SHP77 treated with DMSO at 0.1 percent for 48 hours (cell line): ENCODE results near the gene ZNF618.
A peak's percentile ranks its signal among the peaks of the same experiment; 100 is the strongest.
"Not testable (repeated sequence)": the region's sequence is repeated elsewhere in the genome, so short reads cannot be mapped to it uniquely, and the experiment has no call there.

ENCODE experiments used
- DNase-seq: peaks from one replicate; lab custom pipeline; 2025; lab: John Stamatoyannopoulos, UW

ZNF618 gene

GRCh38 chr9:113989714-113990569 lies 113.8 kb downstream of the ZNF618 start:
- DNase-seq = no peak

GRCh38 chr9:113990570-113990907 lies 114.4 kb downstream of the ZNF618 start:
- no peak for DNase-seq

GRCh38 chr9:113990975-113991471 lies 114.9 kb downstream of the ZNF618 start:
- no peak for DNase-seq

GRCh38 chr9:113991714-113992113 lies 115.6 kb downstream of the ZNF618 start:
- no peak for DNase-seq

GRCh38 chr9:113992276-113992951 lies 116.3 kb downstream of the ZNF618 start:
- DNase-seq = no peak

GRCh38 chr9:113992994-113993393 lies 116.9 kb downstream of the ZNF618 start:
- no peak for DNase-seq

- peak; percentile 70 for DNase-seq
These were observed 117.9 kb downstream of the ZNF618 start for GRCh38 chr9:113993838-113994540.

GRCh38 chr9:113995401-113995800 lies 119.3 kb downstream of the ZNF618 start:
- DNase-seq = no peak

GRCh38 chr9:113995963-113996362 lies 119.9 kb downstream of the ZNF618 start:
- DNase-seq = no peak

- DNase-seq = no peak
These were observed 120.5 kb downstream of the ZNF618 start for GRCh38 chr9:113996531-113997001.

- DNase-seq = not testable (repeated sequence)
These were observed 121.0 kb downstream of the ZNF618 start for GRCh38 chr9:113997064-113997463.

- DNase-seq = no peak
These were observed 121.5 kb downstream of the ZNF618 start for GRCh38 chr9:113997610-113998009.

GRCh38 chr9:113998114-113998513 lies 122.0 kb downstream of the ZNF618 start:
- DNase-seq = no peak

- DNase-seq = no peak
These were observed 122.6 kb downstream of the ZNF618 start for GRCh38 chr9:113998525-113999255.

- DNase-seq = no peak
These were observed 123.3 kb downstream of the ZNF618 start for GRCh38 chr9:113999256-114000062.

GRCh38 chr9:114000063-114000454 lies 124.0 kb downstream of the ZNF618 start:
- DNase-seq = no peak

GRCh38 chr9:114000671-114001409 lies 124.7 kb downstream of the ZNF618 start:
- no peak for DNase-seq

GRCh38 chr9:114001410-114001685 lies 125.2 kb downstream of the ZNF618 start:
- no peak for DNase-seq

- no peak for DNase-seq
These were observed 125.7 kb downstream of the ZNF618 start for GRCh38 chr9:114001794-114002261.

- DNase-seq = no peak
These were observed 126.3 kb downstream of the ZNF618 start for GRCh38 chr9:114002271-114002985.
